Activated CD4-positive, alpha-beta T cell treated with anti-CD3 and anti-CD28 coated beads, Interleukin-2, amount 50 U/mL, for 24 hours (primary cell): ENCODE results near the gene SLFNL1.

Experiments used
- DNase-seq, 2 donors: peaks; one replicate each; pipeline ENCODE4 v3.0.0-alpha.2; 2020; ENCODE audit warnings: low read depth in 1 of 2, low spot score in 1 of 2

The SLFNL1 gene

GRCh38 chr1:41021526-41022308 lies at the start of gene SLFNL1:
Gene SLFNL1, minus strand, starts transcription at chr1:41021725. Its CDS starts 1,065 bp downstream, at chr1:41020660.
- no peak for DNase-seq

DNA sequence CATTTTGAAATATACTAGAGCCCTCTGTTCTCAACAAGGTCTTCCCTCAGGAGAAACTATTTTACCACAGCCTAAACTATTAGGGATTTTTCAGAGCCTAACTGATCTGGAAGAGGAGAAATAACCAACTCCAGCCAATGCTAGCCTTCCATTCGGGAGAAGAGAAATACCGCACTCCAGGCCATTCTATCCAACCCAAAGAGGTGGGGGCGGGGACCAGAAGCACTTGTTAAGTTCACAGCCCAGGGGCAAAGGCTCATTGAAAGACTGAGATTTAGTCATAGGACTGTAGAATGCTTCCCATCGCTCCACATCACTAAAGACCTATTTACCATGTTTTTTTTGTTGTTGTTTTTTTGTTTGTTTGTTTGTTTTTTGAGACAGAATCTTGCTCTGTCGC lies 35.4 kb upstream of the SLFNL1 start:
- no peak for DNase-seq

DNA sequence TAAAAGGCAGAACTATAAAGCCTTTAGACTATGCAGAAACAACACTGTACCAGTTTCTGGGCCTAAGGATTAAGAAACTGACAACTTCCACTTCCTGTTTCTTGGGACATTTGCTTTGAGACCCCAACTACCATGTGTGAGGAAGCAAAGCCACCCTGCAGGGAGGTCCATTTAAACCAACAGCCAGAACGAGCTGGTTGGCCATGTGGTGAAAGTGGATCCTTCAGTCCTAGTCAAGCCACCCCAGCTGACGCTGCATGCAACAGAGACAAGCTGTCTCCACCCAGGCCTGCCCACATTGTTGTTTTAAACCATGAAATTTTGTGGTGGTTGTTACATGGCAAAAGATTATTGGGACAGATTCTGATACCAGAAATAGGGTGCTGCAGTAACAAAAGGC lies 31.8 kb upstream of the SLFNL1 start:
- DNase-seq: no peak

- no peak for DNase-seq
Observed at GRCh38 chr1:41051022-41051421, 29.5 kb upstream of the SLFNL1 start.

GRCh38 chr1:41048540-41048939 lies 27.0 kb upstream of the SLFNL1 start:
- DNase-seq: no peak

GRCh38 chr1:41046347-41046775 lies 24.8 kb upstream of the SLFNL1 start:
- DNase-seq: no peak

GRCh38 chr1:41045740-41046139 lies 24.2 kb upstream of the SLFNL1 start:
- DNase-seq: no peak

- no peak for DNase-seq
Observed at GRCh38 chr1:41044187-41044586, 22.7 kb upstream of the SLFNL1 start.

GRCh38 chr1:41041614-41042270 lies 20.2 kb upstream of the SLFNL1 start:
- no peak for DNase-seq

DNA sequence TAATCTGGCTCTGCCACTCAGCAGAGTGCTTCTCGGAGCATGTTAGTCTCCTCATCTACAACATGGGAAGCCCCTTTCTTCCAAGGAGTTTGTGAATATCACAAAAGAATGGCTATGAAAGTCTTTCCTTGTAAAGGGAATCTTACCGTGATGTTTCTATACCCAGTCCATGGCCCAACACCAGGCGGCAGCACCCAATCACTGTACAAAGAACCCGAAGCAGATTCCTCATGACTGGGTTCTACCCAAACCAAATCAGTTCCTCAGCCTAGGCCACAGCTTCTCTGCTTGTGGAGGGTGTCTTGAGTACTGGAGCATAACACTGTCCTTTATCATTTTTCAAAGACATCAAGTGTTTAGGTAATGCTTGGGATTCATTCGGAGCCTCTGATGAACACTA lies 16.6 kb upstream of the SLFNL1 start:
- no peak for DNase-seq

DNA sequence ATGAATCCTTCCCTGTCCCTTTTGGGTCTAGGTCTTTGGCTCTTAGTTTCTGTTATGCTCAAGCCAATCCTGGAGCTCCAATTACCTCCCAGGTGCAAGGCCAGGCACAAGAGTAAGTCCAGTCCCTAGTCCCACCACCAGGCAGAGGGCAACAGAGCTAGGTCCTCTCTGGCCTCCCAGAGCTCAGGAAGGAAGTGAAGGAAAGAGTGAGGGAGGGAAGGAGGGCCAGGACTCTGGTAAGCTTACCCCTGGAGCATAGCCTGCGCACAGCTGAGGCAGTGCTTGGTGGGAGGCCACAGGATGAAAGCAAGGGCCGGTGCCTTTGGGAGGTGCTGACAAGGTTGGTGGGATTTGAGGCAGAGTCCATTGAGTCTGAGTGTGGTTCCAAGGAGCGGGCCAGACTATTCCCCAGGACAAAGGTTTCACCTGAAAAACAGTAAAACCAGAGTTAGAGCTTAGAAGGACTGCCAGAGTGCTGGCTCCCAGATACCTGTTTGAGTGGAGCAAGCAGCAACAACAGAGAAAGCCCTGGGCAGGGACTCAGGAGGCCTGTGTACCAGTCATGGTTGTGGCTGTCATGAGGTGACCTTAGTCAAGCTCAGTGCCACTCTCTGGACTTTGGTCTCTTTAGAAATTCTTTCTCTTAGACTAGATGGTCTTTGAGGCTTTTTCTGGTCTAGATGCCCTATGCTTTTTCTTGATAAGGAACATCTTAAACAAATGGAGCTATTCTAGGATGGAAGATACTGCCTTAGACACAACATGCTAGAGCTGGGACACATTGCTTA lies 15.8 kb upstream of the SLFNL1 start:
- no peak for DNase-seq

DNA sequence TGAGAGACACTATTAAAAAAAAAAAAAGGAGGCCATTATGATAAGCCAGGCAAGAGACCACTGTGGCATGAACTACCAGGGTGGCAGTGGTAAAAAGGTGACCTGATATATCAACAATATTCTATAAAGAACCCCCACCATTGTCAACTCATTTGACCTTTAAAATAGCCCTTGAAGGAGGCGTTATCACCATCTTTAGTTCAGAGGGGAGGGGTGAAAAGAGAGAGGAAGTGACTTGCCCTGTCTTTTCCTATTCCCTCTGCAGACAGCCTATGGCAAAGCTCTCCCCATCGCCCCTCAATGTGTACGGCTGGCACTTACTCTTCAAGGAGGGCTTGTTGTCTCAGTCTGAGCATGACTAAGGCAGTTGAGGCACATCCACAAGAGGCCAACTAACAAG lies 11.7 kb upstream of the SLFNL1 start:
- DNase-seq: no peak

DNA sequence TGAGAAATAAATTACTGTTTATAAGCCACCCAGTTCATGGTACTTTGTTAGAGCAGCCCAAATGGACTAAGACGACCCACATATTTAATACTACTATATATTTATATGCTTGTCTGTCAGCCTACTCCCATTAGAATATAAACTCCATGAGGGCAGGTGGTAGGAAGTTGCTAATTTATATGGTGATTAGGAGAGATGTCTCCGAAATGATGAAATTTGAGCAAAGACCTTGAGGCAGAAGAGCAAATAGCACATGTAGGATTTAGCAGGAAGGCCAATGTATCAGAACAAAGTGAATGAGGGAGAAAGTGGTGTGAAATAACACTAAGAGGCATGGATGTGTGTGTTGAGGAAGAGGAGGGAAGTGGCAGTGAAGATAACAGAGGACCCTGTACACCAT lies 10.6 kb upstream of the SLFNL1 start:
- no peak for DNase-seq

DNA sequence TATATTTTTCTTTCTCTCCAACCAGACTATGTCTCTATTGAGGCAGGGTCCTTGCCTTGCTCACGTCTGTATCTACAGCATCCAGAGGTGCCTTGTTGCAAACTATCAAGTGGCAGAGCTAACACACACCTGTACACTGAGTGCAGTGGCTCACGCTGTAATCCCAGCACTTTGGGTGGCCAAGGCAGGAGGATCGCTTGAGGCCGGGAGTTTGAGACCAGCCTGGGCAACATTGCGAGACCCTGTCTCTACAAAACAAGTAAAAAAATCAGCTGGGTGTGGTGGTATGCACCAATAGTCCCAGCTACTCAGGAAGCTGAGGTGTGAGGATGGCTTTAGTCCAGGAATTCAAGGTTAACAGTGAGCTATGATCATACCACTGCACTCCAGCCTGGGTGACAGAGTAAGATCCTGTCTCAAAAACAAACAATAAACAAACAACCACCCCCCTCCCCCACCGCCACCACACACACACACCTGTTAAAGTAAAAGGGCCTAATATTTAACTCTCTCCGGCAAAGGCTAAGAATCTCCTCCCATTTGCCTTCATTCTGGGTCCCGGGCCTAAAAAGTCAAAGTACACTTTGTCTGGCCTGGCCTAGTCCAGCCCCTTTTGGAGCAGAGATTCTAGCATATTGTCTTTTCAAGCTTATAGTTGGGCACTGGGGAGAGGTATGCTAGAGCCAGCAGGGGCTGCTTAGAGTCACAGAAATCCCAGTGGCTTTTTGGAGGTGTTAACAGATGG lies 9.5 kb upstream of the SLFNL1 start:
- DNase-seq: no peak

GRCh38 chr1:41028034-41028642 lies 6.6 kb upstream of the SLFNL1 start:
- DNase-seq: no peak

- no peak for DNase-seq
Observed at GRCh38 chr1:41025979-41026819, 4.7 kb upstream of the SLFNL1 start.

DNA sequence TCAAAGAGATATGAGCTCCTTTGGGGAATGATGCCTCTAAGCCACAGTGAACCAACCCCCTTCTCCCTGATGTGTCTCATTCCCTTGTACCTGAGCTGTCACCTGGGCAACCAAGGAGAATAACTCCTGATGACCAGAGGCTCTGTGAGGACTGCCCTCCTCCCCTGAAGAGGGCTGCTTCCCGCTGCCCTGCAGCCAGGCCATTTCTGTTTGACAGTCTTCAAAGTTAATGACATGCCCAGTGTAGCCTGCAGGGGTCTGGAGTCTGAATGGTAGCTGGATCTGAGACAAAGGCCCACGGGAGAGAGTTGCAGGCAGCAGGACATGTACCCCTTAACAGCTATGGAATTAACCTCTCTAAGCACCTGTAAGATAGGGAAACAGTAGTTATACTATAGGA lies 3.4 kb upstream of the SLFNL1 start:
- no peak for DNase-seq

DNA sequence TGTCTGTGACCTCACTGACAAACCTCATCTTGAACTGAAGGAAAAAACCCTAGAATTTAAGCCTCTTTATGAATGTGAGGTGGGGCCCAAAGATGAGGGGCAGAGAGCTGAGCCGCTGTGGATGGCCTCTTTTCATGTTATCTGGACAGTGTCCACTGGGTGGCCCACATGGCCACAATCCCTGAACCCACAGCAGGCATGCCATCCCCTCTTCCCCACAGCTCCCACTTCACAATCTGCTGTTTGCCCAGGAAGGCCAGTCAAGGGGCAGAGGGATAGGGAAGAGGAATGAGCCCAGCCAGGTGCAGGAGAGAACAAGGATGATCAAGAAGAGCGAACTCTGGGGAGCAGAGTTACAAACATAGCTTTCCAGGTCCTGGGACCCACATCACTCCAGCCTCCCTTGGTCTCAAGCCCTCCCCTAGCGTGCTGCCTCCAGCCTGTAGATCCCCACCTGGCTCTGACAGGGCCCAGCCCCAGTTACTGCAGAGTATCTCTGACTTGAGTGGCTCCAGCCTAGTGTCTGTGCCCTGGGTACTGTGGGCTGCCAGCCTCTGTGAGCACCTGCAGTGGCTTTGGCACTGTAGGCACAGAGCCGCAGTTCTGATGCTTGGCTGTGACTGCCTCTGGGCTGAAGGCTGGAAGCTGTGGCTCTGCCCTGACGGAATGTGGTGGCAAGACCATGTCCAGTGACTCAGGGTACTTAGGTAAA lies 1.9 kb upstream of the SLFNL1 start:
- DNase-seq: no peak

DNA sequence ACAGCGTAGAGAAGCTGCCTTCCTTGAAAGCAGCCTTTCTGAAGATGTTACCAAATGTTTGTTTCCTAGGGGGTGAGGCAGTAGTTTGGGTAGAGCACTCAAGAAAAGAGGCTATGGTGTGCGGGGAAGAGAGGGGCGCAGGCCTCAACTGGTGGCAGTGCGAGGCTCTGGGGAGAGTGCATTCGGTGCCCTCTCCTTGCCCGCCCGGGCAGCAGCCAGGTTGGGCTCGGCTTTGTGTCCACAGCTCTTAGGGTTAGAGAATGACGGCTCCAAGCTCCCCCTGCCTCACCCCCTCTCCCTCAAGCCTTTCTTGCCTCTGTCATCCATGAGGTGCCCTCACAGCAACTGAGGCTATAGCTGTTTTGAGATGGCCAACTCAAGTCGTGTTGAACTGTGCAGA lies 899 bp upstream of the SLFNL1 start:
- DNase-seq: no peak
